ENCODE measurements around the gene TUFT1.

DNA sequence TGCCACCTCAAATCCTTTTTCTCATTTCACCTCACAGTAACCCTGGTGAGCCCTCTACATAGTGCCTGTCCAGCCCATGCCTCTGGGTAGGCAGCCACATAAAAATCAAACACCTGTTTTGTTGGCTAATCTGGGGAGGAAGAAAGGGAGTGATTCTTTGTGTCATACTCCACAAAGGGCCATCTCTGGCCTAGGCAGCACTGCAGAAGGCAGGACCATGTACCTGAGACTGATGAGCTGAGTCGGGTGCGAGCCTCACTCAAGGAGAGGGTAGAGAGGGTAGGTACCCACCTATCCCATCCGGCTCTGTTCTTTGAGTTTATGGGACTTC, 7.8 kb downstream of the TUFT1 start:
- TF ChIP-seq CEBPB (IDR thresholded peaks at IDR 0.05; ENCODE audit: low read depth, low read length) (no peak), CTCF (conservative IDR thresholded peaks at IDR 0.05; ENCODE audit: low read depth, low read length) (no peak), RFX5 (IDR thresholded peaks at IDR 0.05; ENCODE audit: low read depth, low read length) (no peak), USF2 (IDR thresholded peaks at IDR 0.05; ENCODE audit: low read depth, low read length) (no peak)
